T-helper 17 cell (primary cell): ENCODE data around the gene HMCN2. TPM values are rescaled to one million over a fixed set of nuclear protein-coding genes. Genes with fewer than 3 reads are reported as not detected.
A peak's percentile ranks its signal among the peaks of the same experiment; 100 is the strongest.

Experiments used
- ATAC-seq: fragments of 150-1000 bp; cut with Tn5 transposase; 2 replicates; pipeline ENCODE4 v1.10.0; 2021; ENCODE audit warnings: mild to moderate bottlenecking, moderate library complexity
- DNase-seq, 3 donors: peaks; one replicate each; pipeline versions ENCODE4 v3.0.0 to v3.0.0-alpha.2; 2020 to 2021
- H3K9me3 ChIP-seq: one replicate; pipeline ENCODE4 v1.7.0; 2013; ENCODE audit warnings: low read length, mild to moderate bottlenecking; ENCODE audit not compliant: control insufficient read depth, poor library complexity, severe bottlenecking
- H3K27ac Mint-ChIP-seq: one replicate; pipeline ENCODE4 v1.8.0; 2022; ENCODE audit warnings: mild to moderate bottlenecking, moderate library complexity, mixed read lengths
- H3K27me3 Mint-ChIP-seq: one replicate; pipeline ENCODE4 v1.8.0; 2022; ENCODE audit warnings: mixed read lengths
- H3K36me3 Mint-ChIP-seq: one replicate; pipeline ENCODE4 v1.8.0; 2022; ENCODE audit warnings: low read depth, mixed read lengths
- H3K4me1 Mint-ChIP-seq: one replicate; pipeline ENCODE4 v1.8.0; 2022; ENCODE audit warnings: mild to moderate bottlenecking, mixed read lengths
- H3K4me3 Mint-ChIP-seq: one replicate; pipeline ENCODE4 v1.8.0; 2022; ENCODE audit warnings: mild to moderate bottlenecking, moderate library complexity, mixed read lengths
- total RNA-seq, 4 donors: library from RNA in 2 of 4; stranded (reverse) in 2 of 4; gene quantifications; one replicate each; pipeline ENCODE4 v1.2.3 and lab custom pipeline; 2022 to 2026

HMCN2 gene
- total RNA-seq, 2 donors from 2014 or later = 0.12 TPM; not detected in 1

DNA sequence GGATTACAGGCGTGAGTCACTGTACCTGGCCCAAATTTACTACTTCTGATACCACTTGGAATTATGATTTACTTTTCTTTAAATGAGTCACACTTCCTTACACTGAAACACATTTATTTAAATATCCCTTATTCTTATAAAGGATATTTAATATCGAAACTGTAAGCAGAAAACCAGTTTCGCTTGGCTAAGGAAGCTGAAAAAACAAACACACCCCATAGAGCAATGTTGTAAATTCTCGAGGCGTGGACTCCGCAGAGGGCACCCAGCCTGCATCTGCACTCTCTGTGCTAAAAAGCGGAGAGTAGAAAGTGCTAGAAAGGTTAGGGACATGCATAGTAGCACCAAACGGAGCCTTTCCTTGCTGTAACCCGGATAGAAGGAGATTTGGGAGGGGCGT is 86.5 kb downstream of the HMCN2 start:
- peaks cover 2% of the 10 kb centered on the region for H3K4me1 Mint-ChIP-seq
- no peaks in the 10 kb centered on the region for H3K36me3 Mint-ChIP-seq
- no peak overlapping the region for H3K27ac Mint-ChIP-seq
- ATAC-seq = no peak
- no peaks in the 10 kb centered on the region for H3K27me3 Mint-ChIP-seq
- DNase-seq = no peak
- no peak overlapping the region for H3K4me3 Mint-ChIP-seq
- no peaks in the 10 kb centered on the region for H3K9me3 ChIP-seq

- ATAC-seq = no peak
- no peaks in the 10 kb centered on the region for H3K9me3 ChIP-seq
- DNase-seq = no peak
- H3K4me3 Mint-ChIP-seq = no peak overlapping the region
- H3K4me1 Mint-ChIP-seq = peaks cover 2% of the 10 kb centered on the region
- no peaks in the 10 kb centered on the region for H3K27me3 Mint-ChIP-seq
- no peak overlapping the region for H3K27ac Mint-ChIP-seq
- no peaks in the 10 kb centered on the region for H3K36me3 Mint-ChIP-seq
Measured at GRCh38 chr9:130352586-130353285, 87.2 kb downstream of the HMCN2 start.

DNA sequence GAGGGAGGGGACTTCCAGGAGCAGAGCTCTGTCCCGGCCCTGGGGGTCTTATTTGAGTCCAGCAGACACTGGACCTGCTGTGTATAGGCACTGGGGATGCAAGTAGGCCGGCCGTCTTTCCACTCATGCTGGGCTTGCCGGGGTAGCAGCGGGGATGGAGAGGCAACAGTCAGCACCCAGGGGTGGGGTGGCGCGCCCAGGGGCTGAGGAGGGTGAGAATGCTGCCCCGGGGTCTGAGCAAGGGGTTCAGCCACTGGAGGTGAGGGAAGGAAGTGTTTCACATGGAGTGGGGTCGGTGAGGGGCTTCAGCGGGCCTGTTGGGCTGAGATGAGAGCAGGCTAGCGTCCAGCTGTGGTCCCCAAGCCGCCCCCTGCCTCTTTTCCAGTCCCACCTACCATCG is 88.8 kb downstream of the HMCN2 start:
- ATAC-seq (no peak), DNase-seq (no peak)
- Mint-ChIP-seq H3K4me3 (peak overlapping the region; percentile 45), H3K36me3 (no peaks in the 10 kb centered on the region), H3K27me3 (peaks cover 6% of the 10 kb centered on the region), H3K4me1 (peaks cover 4% of the 10 kb centered on the region), H3K27ac (no peak overlapping the region)
- no peaks in the 10 kb centered on the region for H3K9me3 ChIP-seq

GRCh38 chr9:130354806-130355205 is 89.2 kb downstream of the HMCN2 start:
- no peaks in the 10 kb centered on the region for H3K9me3 ChIP-seq
- ATAC-seq (no peak), DNase-seq (no peak)
- Mint-ChIP-seq H3K4me3 (peak overlapping the region; percentile 45), H3K27ac (no peak overlapping the region), H3K4me1 (peaks cover 4% of the 10 kb centered on the region), H3K27me3 (peaks cover 6% of the 10 kb centered on the region), H3K36me3 (no peaks in the 10 kb centered on the region)

- no peak for ATAC-seq
- peaks cover 6% of the 10 kb centered on the region for H3K27me3 Mint-ChIP-seq
- H3K4me1 Mint-ChIP-seq = peaks cover 8% of the 10 kb centered on the region
- H3K27ac Mint-ChIP-seq = no peak overlapping the region
- DNase-seq = no peak
- H3K4me3 Mint-ChIP-seq = no peak overlapping the region
- H3K36me3 Mint-ChIP-seq = no peaks in the 10 kb centered on the region
- no peaks in the 10 kb centered on the region for H3K9me3 ChIP-seq
Measured at GRCh38 chr9:130356033-130356432, 90.5 kb downstream of the HMCN2 start.

DNA sequence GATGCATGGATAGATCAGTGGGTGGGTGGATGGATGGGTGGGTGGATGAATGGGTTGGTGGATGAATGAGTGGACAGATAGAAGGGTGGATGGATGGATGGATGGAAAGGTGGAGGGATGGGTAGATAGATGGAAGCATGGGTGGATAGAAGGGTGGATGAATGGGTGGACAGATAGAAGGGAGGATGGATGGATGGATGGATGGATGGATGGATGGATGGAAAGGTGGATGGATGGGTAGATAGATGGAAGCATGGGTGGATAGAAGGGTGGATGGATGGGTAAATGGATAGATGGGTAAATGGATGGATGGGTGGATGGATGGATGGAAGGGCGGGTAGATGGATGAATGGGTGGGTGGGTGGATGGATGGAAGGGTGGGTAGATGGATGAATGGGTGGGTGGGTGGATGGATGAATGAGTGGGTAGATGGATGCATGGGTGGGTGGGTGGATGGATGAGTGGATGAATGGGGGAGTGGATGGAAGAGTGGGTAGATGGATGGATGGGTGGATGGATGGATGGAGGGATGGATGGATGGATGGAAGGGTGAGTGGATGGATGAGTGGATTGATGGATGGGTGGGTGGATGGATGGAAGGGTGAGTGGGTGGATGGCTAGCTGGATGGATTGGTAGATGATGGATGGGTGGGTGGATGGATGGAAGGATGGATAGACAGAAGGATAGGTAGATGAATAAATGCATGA is 91.5 kb downstream of the HMCN2 start:
- H3K9me3 ChIP-seq = no peaks in the 10 kb centered on the region
- DNase-seq (no peak), ATAC-seq (no peak)
- Mint-ChIP-seq H3K4me3 (no peak overlapping the region), H3K4me1 (peaks cover 8% of the 10 kb centered on the region), H3K27me3 (peaks cover 6% of the 10 kb centered on the region), H3K36me3 (no peaks in the 10 kb centered on the region), H3K27ac (no peak overlapping the region)

- H3K9me3 ChIP-seq = no peaks in the 10 kb centered on the region
- H3K36me3 Mint-ChIP-seq = peaks cover 4% of the 10 kb centered on the region
- DNase-seq (no peak), ATAC-seq (no peak)
- H3K27me3 Mint-ChIP-seq = peaks cover 6% of the 10 kb centered on the region
- no peak overlapping the region for H3K27ac Mint-ChIP-seq
- peaks cover 8% of the 10 kb centered on the region for H3K4me1 Mint-ChIP-seq
- no peak overlapping the region for H3K4me3 Mint-ChIP-seq
Measured at GRCh38 chr9:130358928-130359327, 93.4 kb downstream of the HMCN2 start.

DNA sequence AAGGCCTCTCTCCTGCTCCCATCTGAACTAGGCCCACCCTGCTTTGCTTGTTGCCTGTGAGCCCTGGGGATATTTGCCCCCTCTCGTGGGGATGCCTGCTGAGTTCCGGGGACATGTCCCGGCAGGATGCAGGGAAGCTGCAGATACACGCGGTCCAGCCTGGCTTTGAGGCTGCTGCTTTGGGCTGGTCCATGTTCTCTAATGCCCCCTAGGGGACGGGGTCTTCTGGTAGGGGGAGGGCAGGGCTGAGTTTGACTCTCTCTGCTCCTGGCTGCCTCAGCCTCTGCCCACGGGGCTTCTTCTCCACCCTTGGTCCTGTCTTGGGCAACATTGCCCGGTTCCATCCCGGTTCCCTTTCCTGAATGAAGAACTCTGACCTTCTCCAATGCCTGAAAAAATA is 94.3 kb downstream of the HMCN2 start:
- H3K27me3 Mint-ChIP-seq = peaks cover 6% of the 10 kb centered on the region
- DNase-seq (no peak), ATAC-seq (no peak)
- peaks cover 8% of the 10 kb centered on the region for H3K4me1 Mint-ChIP-seq
- no peaks in the 10 kb centered on the region for H3K9me3 ChIP-seq
- H3K27ac Mint-ChIP-seq = no peak overlapping the region
- H3K4me3 Mint-ChIP-seq = no peak overlapping the region
- H3K36me3 Mint-ChIP-seq = peaks cover 4% of the 10 kb centered on the region

DNA sequence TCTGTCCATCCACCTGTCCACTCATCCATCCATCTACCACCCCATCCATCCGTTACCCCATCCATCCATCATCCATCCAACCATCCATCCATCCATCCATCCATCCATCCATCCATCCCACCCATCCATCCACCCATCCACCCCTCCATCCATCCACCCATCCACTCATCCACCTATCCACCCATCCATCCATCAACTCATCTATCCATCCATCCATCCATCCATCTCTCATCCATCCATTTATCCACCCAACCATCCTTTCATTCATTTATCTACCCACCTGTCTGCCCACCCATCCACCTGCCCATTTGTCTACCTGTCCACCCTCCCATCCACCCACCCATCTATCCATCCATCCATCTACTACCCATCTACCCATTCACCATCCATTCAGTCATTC is 95.1 kb downstream of the HMCN2 start:
- Mint-ChIP-seq H3K27ac (no peak overlapping the region), H3K36me3 (peaks cover 4% of the 10 kb centered on the region)
- DNase-seq = no peak

DNA sequence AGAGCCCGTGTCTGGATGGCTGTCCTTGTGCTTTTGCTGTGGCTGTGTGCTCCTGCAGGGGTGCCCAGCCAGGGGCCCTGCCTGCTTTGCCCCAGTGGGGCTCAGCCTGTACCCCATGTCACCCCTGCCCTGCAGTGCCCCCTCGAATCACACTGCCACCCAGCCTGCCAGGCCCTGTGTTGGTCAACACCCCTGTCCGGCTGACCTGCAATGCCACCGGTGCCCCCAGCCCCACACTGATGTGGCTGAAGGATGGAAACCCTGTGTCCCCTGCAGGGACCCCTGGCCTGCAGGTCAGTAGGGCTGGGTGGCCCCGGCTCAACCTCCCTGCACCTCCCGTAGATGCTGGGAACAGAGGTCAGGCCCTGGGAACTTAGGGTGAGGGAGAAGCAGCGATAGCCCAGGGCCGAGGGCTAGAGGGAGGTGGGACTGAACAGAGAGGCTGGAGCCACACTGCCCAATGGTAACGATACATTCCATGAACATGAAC is 96.4 kb downstream of the HMCN2 start:
- H3K9me3 ChIP-seq = no peaks in the 10 kb centered on the region
- H3K4me1 Mint-ChIP-seq = peaks cover 5% of the 10 kb centered on the region
- ATAC-seq (no peak), DNase-seq (no peak)
- no peak overlapping the region for H3K27ac Mint-ChIP-seq
- peaks cover 6% of the 10 kb centered on the region for H3K27me3 Mint-ChIP-seq
- H3K36me3 Mint-ChIP-seq = peaks cover 4% of the 10 kb centered on the region
- no peak overlapping the region for H3K4me3 Mint-ChIP-seq

More for the DNA sequence above, 95.1 kb downstream of the HMCN2 start:
- Mint-ChIP-seq H3K4me3 (no peak overlapping the region), H3K27me3 (peaks cover 6% of the 10 kb centered on the region), H3K4me1 (peaks cover 8% of the 10 kb centered on the region)
- no peaks in the 10 kb centered on the region for H3K9me3 ChIP-seq
- ATAC-seq = no peak

- H3K4me3 Mint-ChIP-seq = no peak overlapping the region
- peaks cover 6% of the 10 kb centered on the region for H3K27me3 Mint-ChIP-seq
Measured at GRCh38 chr9:130362691-130363090, 97.1 kb downstream of the HMCN2 start.

DNA sequence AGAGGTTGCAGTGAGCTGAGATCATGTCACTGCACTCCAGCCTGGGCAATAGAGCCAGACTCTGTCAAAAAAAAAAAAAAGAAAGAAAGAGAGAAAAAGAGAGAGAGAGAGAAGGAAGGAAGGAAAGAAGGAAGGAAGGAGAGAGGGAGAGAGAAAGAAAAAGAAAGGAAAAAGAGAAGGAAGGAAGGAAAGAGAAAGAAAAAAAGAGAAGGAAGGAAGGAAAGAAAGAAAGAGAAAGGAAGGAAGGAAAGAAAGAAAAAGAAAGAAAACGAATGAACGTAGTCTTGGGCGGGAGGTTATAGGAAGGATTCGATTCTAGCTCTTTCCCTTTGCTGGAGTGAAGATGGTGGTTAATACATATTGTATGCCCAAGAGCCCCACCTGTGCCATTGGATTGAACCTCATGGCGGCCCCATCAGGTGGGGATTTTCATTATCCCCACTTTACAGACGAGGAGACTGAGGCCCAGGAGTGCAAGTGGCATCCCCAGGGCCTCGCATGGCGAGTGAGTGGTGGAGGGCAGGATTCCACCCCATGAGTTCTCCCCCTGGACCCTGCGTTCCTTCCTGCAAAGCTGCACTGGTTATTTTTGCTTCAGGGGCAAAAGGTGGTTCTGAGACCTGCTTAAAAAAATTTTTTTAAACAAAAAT is 98.3 kb downstream of the HMCN2 start:
- no peaks in the 10 kb centered on the region for H3K9me3 ChIP-seq
- Mint-ChIP-seq H3K27ac (no peak overlapping the region), H3K4me1 (peaks cover 3% of the 10 kb centered on the region), H3K36me3 (peaks cover 4% of the 10 kb centered on the region), H3K4me3 (no peak overlapping the region), H3K27me3 (no peaks in the 10 kb centered on the region)
- no peak for ATAC-seq
- DNase-seq = no peak

More at GRCh38 chr9:130362691-130363090, 97.1 kb downstream of the HMCN2 start:
- ATAC-seq = no peak
- Mint-ChIP-seq H3K4me1 (peaks cover 5% of the 10 kb centered on the region), H3K27ac (no peak overlapping the region), H3K36me3 (peaks cover 4% of the 10 kb centered on the region)
- no peaks in the 10 kb centered on the region for H3K9me3 ChIP-seq
- DNase-seq = no peak

GRCh38 chr9:130364619-130365322 is 99.2 kb downstream of the HMCN2 start:
- DNase-seq = no peak
- Mint-ChIP-seq H3K36me3 (peaks cover 4% of the 10 kb centered on the region), H3K4me3 (no peak overlapping the region), H3K4me1 (peaks cover 3% of the 10 kb centered on the region), H3K27ac (no peak overlapping the region), H3K27me3 (no peaks in the 10 kb centered on the region)
- no peaks in the 10 kb centered on the region for H3K9me3 ChIP-seq
- no peak for ATAC-seq
